Measurements from ENCODE around the gene C4orf51. TPM values are rescaled to one million over a fixed set of nuclear protein-coding genes. Genes with fewer than 3 reads are reported as not detected.

The C4orf51 gene
- total and polyA plus RNA-seq, 2 of the 8 experiments (the other 6 are each of a cell fraction or from before 2014, with no cell fraction given), result 0.54 TPM; not detected in 1

- Histone ChIP-seq H3K36me3 (ENCODE audit: control insufficient read depth in 2 of 4, insufficient read depth in 4 of 4, low read length in 3 of 4) (peaks cover 10 to 44% (median 35%) of the 10 kb centered on the region in 4 experiments), H3K18ac (ENCODE audit: extremely low read depth, low read length) (no peak overlapping the region), H2BK20ac (ENCODE audit: low read length) (no peak overlapping the region), H3K56ac (replicated peaks; ENCODE audit: insufficient read length, low read depth, low read length) (no peak overlapping the region), H3K14ac (ENCODE audit: insufficient read length) (no peak overlapping the region), H3K27ac (ENCODE audit: low read depth, low read length) (no peak overlapping the region), H2BK120ac (replicated peaks; ENCODE audit: low read depth, low read length) (no peak overlapping the region), H3K4me3 (ENCODE audit: extremely low read depth in 1 of 4, insufficient read depth in 2 of 4, low read depth in 3 of 4, low read length in 4 of 4) (no peak overlapping the region), H3K27me3 (replicated peaks in 1 of 4; ENCODE audit: control insufficient read depth in 3 of 4, extremely low read depth in 1 of 4, insufficient read depth in 3 of 4, low read length in 3 of 4) (no peaks in the 10 kb centered on the region), H2AFZ (ENCODE audit: low read length) (no peak overlapping the region), H4K5ac (ENCODE audit: insufficient read length, low read depth, low read length) (no peak overlapping the region), H3K79me1 (ENCODE audit: low read depth, low read length) (no peaks in the 10 kb centered on the region), H2AK5ac (ENCODE audit: low read depth, low read length) (no peak overlapping the region), H3K79me2 (ENCODE audit: control insufficient read depth in 1 of 2, insufficient read depth in 2 of 2, low read length in 2 of 2) (no peaks in the 10 kb centered on the region), H3K9ac (replicated peaks in 1 of 4; ENCODE audit: extremely low read depth in 1 of 4, low read depth in 3 of 4, low read length in 3 of 4) (no peak overlapping the region), H2BK5ac (ENCODE audit: low read depth, low read length) (no peak overlapping the region), H4K20me1 (replicated peaks in 1 of 2; ENCODE audit: control insufficient read depth in 1 of 2, insufficient read depth in 2 of 2, low read length in 2 of 2) (no peaks in the 10 kb centered on the region), H3K4me1 (replicated peaks in 1 of 4; ENCODE audit: control insufficient read depth in 3 of 4, insufficient read depth in 4 of 4, low read length in 3 of 4) (no peaks in the 10 kb centered on the region), H3K4me2 (ENCODE audit: insufficient read depth in 1 of 2, low read depth in 2 of 2, low read length in 2 of 2) (no peak overlapping the region), H3K9me3 (ENCODE audit: insufficient read depth in 2 of 2, low read depth in 1 of 2, low read length in 1 of 2) (no peaks in the 10 kb centered on the region), H2BK12ac (ENCODE audit: low read depth, low read length) (no peak overlapping the region), H3K23me2 (ENCODE audit: low read depth, low read length) (no peaks in the 10 kb centered on the region), H4K91ac (replicated peaks; ENCODE audit: insufficient read length, low read length) (no peak overlapping the region), H4K8ac (ENCODE audit: extremely low read depth, insufficient read depth, low read length) (no peak overlapping the region), H3K23ac (ENCODE audit: insufficient read length) (no peak overlapping the region), H2BK15ac (ENCODE audit: low read length) (no peak overlapping the region), H3K4ac (replicated peaks; ENCODE audit: insufficient read length, low read depth, low read length) (no peak overlapping the region)
- no peak for DNase-seq (ENCODE audit: low read depth in 1 of 2, low spot score in 2 of 2)
- ChIA-PET CTCF (ENCODE audit: partially characterized antibody) (interaction anchor here (0.7 kb wide), 1 partner anchor 196 kb away, joined by 3 read pairs; no protein-coding TSS in a partner anchor), POLR2A (ENCODE audit: partially characterized antibody) (no interaction called here)
- 92% methylated on average over 8 of the region's 8 CpGs; no CpG with 5 or more reads in 1 of the 2 experiments for WGBS, 2 experiments (ENCODE audit: extremely low coverage in 1 of 2, insufficient coverage in 1 of 2, insufficient read length in 1 of 2, insufficient replicate concordance in 2 of 2, low coverage in 1 of 2, low lambda C conversion rate in 2 of 2, missing lambda C conversion rate in 1 of 2)
- no peak for TF ChIP-seq SP4 (IDR thresholded peaks at IDR 0.05; ENCODE audit: low read length)
- TF ChIP-seq GABPA (IDR thresholded peaks at IDR 0.05; ENCODE audit: borderline replicate concordance, insufficient read depth, low read length), result no peak
- no peak for TF ChIP-seq SRF (IDR thresholded peaks at IDR 0.05; ENCODE audit: low read depth, low read length)
- no peak for TF ChIP-seq KDM1A (IDR thresholded peaks at IDR 0.05; ENCODE audit: borderline replicate concordance, low read length)
- TF ChIP-seq CHD1 (IDR thresholded peaks at IDR 0.05; ENCODE audit: low read depth, low read length), result no peak
- no peak for TF ChIP-seq SP1 (IDR thresholded peaks at IDR 0.05; ENCODE audit: low read depth, low read length)
- no peak for TF ChIP-seq SIN3A (conservative IDR thresholded peaks at IDR 0.05 in 1 of 2, IDR thresholded peaks at IDR 0.05 in 1 of 2; ENCODE audit: low read depth in 1 of 2, low read length in 2 of 2)
- no peak for TF ChIP-seq ATF2 (IDR thresholded peaks at IDR 0.05; ENCODE audit: low read length)
- no peak for TF ChIP-seq MAFK (IDR thresholded peaks at IDR 0.05; ENCODE audit: low read depth, low read length)
- no peak for TF ChIP-seq SUZ12 (IDR thresholded peaks at IDR 0.05; ENCODE audit: low read length)
- TF ChIP-seq NANOG (IDR thresholded peaks at IDR 0.05; ENCODE audit: insufficient read depth, low read depth, low read length, poor library complexity, severe bottlenecking), result no peak
- TF ChIP-seq BCL11A (IDR thresholded peaks at IDR 0.05; ENCODE audit: low read depth in 2 of 2, low read length in 2 of 2), result no peak
- FAIRE-seq, result no peak
Observed at GRCh38 chr4:145760176-145760575, 80.2 kb downstream of the C4orf51 start.

All from H1 (cell line).